Mesodermal cell (in vitro differentiated cells): ENCODE measurements around the gene CRYBA1.
"Not testable (repeated sequence)": the region's sequence is repeated elsewhere in the genome, so short reads cannot be mapped to it uniquely, and the experiment has no call there.

Source experiments
- H3K27ac ChIP-seq: 2 replicates; pipeline ENCODE4 v1.7.0; 2013; ENCODE audit warnings: mild to moderate bottlenecking, low read depth, low read length, moderate library complexity; ENCODE audit not compliant: severe bottlenecking
- H3K36me3 ChIP-seq: 2 replicates; pipeline ENCODE4 v1.7.1; 2013; ENCODE audit warnings: mild to moderate bottlenecking, low read length, moderate library complexity; ENCODE audit not compliant: control insufficient read depth, insufficient read depth
- H3K4me1 ChIP-seq: one replicate; pipeline ENCODE4 v1.7.1; 2013; ENCODE audit warnings: mild to moderate bottlenecking, low read length; ENCODE audit not compliant: insufficient read depth, control insufficient read depth, poor library complexity, severe bottlenecking
- H3K4me3 ChIP-seq: 2 replicates; pipeline ENCODE4 v1.7.0; 2013; ENCODE audit warnings: low read length, control low read depth, mild to moderate bottlenecking; ENCODE audit not compliant: insufficient read depth, poor library complexity, severe bottlenecking; ENCODE audit errors: extremely low read depth
- H3K9me3 ChIP-seq: 2 replicates; pipeline ENCODE4 v1.7.1; 2013; ENCODE audit warnings: mild to moderate bottlenecking, low read length, moderate library complexity; ENCODE audit not compliant: control insufficient read depth
- WGBS, 2 experiments: methylation state at CpG; one replicate each; pipeline ENCODE4 v1.1.5; 2013; ENCODE audit warnings: missing lambda C conversion rate in 2 of 2; ENCODE audit not compliant: insufficient coverage in 2 of 2; 5-methylcytosine and 5-hydroxymethylcytosine counted together

CRYBA1 gene

DNA sequence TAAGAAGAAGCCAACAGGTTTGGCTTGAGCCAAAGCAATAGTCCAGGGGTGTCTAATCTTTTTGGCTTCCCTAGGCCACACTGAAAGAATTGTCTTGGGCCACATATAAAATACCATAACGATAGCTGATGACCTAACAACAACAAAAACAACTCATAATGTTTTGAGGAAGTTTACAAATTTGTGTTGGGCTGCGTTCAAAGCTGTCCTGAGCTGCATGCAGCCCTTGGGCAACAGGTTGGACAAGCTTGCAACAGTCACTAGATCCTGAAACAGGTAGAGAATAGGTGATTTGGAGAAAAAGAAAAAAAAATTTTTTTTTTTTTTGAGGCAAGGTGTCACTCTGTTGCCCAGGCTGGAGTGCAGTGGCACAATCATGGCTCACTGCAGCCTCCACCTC lies 4.5 kb downstream of the CRYBA1 start:
- Histone ChIP-seq H3K4me1 (peaks cover 14% of the 10 kb centered on the region), H3K4me3 (no peak overlapping the region), H3K27ac (no peak overlapping the region), H3K9me3 (no peaks in the 10 kb centered on the region), H3K36me3 (no peaks in the 10 kb centered on the region)
- WGBS, 2 experiments = 100% methylated on average over 1 of the region's 2 CpGs; no CpG with 5 or more reads in 1 of the 2 experiments

DNA sequence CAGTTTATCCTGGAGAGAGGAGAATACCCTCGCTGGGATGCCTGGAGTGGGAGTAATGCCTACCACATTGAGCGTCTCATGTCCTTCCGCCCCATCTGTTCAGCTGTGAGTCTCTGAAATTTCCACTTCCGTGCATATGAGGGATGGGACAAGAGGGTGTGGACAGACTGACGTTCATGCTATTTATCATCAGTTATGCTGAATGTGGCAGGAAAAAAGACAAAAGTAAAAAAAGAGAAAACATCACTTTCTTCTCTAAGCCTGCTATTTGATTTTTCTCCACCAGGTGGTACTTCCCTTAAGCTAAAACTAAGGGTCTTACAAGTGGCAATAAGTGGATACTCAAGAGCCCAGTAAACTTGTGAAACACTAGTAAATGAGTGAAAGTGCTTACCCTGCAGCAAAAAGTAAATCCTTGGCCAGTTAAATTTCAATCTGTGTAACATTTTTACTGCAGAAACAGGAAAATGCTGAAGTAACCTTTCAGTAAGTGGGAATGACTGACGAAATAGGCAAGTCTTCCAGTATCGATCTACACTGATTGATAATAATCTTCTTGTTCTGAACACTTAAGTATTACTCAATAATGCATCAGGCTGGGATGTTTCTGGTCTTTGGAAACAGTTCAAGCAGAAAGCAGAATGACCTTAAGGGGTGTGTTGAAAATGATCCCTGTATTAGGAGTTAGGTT lies 5.6 kb downstream of the CRYBA1 start:
- Histone ChIP-seq H3K9me3 (no peaks in the 10 kb centered on the region), H3K36me3 (no peaks in the 10 kb centered on the region), H3K4me1 (peaks cover 14% of the 10 kb centered on the region), H3K4me3 (no peak overlapping the region), H3K27ac (no peak overlapping the region)
- WGBS, 2 experiments = 86 to 95% methylated on average over 3 to 4 of the region's 7 CpGs

DNA sequence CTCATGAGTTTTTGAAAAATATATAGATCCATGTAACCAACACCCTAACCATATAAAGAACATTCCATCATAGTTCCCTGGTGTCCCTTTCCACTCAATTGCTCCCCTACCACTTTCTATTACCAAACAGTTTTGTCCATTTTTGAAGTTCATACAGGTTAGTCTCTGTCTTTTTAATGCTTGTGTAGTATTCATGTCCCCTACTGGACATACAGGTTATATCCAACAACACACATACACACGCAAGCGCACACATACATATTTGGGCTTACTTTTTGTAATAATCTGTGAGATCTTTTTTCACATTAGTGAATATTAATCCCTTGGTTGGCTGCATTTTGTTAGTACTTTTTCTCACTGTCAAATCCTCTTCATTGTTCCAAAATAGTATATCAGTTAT lies 6.4 kb downstream of the CRYBA1 start:
- H3K4me1 ChIP-seq = peaks cover 14% of the 10 kb centered on the region
- no peaks in the 10 kb centered on the region for H3K36me3 ChIP-seq
- no peak overlapping the region for H3K27ac ChIP-seq
- no peak overlapping the region for H3K4me3 ChIP-seq
- no CpG with 5 or more reads among the region's 2 CpGs for WGBS, 2 experiments
- no peaks in the 10 kb centered on the region for H3K9me3 ChIP-seq

DNA sequence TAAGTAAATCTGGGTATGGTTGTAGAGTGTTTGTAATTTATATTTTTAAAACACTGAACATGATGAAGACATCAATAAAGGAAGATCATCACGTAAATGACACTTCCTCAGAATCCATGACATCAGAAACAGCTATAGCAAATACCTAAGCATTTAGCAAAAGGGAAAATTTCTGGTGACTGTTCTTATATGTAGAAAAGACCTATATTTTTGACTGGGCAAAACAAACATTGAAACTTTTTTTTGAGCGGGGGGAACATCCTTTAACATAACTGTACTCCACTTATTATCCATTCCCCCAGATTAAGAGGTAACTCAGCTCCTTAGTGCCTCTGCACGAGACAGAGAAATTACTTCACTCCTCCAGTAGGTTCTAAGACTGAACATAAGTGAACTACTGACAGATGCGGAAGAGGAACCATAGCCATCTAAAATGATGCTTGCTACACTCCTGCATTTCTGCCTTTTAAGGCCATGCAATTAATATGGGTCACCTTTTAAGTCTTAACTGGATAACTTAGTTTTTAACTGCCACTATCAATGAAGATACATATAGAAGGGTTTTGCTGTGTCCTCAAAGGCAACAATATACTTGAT lies 9.4 kb downstream of the CRYBA1 start:
- no peaks in the 10 kb centered on the region for H3K9me3 ChIP-seq
- 77 to 80% methylated on average over 3 of the region's 4 CpGs for WGBS, 2 experiments
- H3K36me3 ChIP-seq = peaks cover 19% of the 10 kb centered on the region
- H3K27ac ChIP-seq = no peak overlapping the region
- no peak overlapping the region for H3K4me3 ChIP-seq
- peaks cover 1% of the 10 kb centered on the region for H3K4me1 ChIP-seq

DNA sequence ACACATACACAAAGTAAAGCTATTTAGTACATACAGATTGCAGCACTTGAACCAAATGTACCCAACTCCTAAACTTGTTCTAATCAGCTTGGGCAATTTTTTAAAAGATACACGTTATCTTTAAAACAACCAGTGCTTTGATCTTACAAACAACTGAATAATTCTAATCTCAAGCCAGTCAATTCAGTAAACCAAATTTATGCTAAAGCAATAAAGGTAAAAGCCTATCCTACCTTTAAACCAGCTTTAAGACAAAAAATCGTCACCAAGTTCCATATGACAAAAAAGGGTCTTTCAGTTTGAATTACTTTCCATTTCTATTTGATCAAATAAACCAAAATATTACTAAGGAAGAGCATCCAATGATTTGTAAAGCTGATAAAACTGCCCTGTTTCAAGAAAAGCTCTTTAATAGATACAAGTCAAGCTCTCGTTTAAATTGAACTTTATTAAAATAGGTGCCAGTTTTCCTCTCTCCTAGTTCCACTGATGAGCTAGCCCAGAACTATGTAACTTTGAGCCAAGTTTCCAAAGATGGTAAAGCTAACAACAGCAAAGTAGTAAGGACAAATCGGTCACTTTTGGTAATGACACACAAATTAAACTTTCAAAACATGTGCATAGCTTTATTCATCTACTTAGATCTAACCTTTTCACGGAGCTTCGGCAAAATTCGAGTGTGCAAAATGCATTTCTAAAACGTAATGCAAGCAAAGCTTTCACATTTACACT lies 10.2 kb downstream of the CRYBA1 start:
- H3K4me1 ChIP-seq = no peaks in the 10 kb centered on the region
- peaks cover 24% of the 10 kb centered on the region for H3K36me3 ChIP-seq
- WGBS, 2 experiments = 83 to 98% methylated on average over 7 to 8 of the region's 8 CpGs
- no peaks in the 10 kb centered on the region for H3K9me3 ChIP-seq
- no peak overlapping the region for H3K4me3 ChIP-seq
- H3K27ac ChIP-seq = no peak overlapping the region

DNA sequence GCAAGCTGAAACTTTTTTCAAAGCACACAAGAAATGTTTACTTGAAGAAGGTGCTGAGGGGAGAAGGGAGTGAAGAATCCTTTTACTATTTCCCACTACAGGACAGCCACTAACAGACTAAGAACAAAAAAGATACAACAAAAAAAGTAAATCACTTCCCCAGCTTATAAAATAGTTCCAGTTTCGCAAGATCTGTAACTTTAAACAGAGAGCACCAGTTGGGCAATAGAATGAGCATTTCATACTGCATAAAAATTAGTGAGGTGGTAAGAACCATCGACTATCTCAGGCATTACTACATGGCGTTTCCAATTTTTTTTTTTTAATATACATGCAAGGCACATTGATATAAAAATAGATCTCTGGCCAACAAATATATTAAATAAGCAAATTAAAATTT lies 11.1 kb downstream of the CRYBA1 start:
- Histone ChIP-seq H3K9me3 (no peaks in the 10 kb centered on the region), H3K4me1 (no peaks in the 10 kb centered on the region), H3K27ac (no peak overlapping the region), H3K36me3 (peaks cover 32% of the 10 kb centered on the region), H3K4me3 (no peak overlapping the region)
- WGBS, 2 experiments = no CpG with 5 or more reads among the region's 3 CpGs

DNA sequence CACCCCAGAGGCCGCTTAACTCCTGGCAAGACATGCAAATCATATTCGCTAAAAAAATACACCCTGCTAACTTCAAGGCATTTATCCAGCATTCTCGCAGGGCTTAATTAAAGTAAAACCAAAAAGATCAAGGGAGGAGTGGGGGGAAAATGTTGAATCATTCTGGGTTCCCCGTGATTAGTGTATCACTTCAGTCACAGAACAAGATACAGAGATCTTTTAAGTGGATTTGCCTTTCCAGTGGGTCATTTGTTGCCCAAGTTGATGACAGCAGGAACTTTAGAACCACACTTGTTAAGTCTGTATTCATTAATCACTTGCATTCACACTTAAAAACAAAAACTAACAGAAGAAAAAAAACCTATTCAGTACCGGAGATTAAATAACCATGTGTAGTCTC lies 17.3 kb downstream of the CRYBA1 start:
- Histone ChIP-seq H3K4me3 (no peak overlapping the region), H3K27ac (no peak overlapping the region), H3K9me3 (no peaks in the 10 kb centered on the region), H3K36me3 (peaks cover 88% of the 10 kb centered on the region), H3K4me1 (no peaks in the 10 kb centered on the region)
- no CpG with 5 or more reads among the region's 5 CpGs for WGBS, 2 experiments

DNA sequence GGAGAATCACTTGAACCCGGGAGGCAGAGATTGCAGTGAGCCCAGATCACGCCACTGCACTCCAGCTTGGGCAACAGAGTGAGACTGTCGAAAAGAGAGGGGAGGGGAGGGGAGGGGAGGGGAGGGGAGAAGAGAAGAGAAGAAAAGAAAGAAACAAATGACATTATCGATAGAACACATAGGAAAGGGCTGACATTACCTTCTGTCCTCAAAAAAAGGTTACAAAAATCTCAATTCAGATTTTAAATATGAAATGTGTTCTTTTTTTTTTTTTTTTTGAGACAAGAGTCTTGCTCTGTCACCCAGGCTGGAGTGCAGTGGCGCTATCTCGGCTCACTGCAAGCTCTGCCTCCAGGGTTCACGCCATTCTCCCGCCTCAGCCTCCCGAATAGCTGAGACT lies 25.3 kb downstream of the CRYBA1 start:
- H3K27ac ChIP-seq, H3K4me3 ChIP-seq, H3K9me3 ChIP-seq, H3K4me1 ChIP-seq: not testable (repeated sequence)
- peaks cover 88% of the 10 kb centered on the region for H3K36me3 ChIP-seq
- 96 to 99% methylated on average over 4 to 6 of the region's 9 CpGs for WGBS, 2 experiments

DNA sequence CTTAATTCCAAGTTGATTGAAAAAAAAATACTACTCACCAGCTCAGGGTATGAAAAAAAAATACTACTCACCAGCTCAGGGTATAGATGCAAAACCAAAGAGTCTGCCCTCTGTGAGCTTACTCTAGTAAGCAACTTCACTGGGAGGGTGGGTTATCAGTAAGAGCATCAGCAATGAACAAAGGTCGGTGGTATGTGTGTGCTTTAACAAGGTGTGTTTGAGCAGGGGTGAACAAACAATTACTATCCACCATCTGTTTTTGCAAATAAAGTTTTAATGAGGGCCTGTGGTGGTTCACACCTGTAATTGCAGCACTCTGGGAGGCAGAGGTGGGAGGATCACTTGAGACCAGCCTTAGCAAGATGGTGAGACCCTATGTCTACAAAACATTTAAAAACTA lies 27.3 kb downstream of the CRYBA1 start:
- no peak overlapping the region for H3K27ac ChIP-seq
- WGBS, 2 experiments = no CpG with 5 or more reads among the region's 1 CpG
- H3K36me3 ChIP-seq = peaks cover 88% of the 10 kb centered on the region
- no peaks in the 10 kb centered on the region for H3K4me1 ChIP-seq
- H3K4me3 ChIP-seq = no peak overlapping the region
- no peaks in the 10 kb centered on the region for H3K9me3 ChIP-seq

DNA sequence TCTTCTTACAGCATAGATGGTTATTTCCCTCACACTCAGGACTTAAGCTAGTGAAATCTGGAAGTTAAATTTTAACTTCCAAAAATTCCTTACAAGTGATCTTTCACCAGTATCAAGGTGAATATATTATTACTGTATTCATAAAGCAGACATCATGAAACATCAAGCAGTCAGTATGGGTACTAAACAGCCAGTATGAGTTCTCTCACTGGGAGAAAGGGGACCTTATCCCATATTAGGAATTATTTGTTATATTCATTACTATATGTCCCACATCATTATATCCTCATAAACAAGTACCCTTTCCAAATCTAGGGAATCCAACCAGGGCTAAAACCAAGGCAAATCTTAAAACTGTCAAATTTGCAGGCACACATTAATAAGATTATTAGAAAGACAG lies 32.0 kb downstream of the CRYBA1 start:
- no peak overlapping the region for H3K4me3 ChIP-seq
- H3K4me1 ChIP-seq = no peaks in the 10 kb centered on the region
- no peak overlapping the region for H3K27ac ChIP-seq
- H3K36me3 ChIP-seq = peaks cover 95% of the 10 kb centered on the region
- H3K9me3 ChIP-seq = no peaks in the 10 kb centered on the region
